ENCODE data around the gene KRTAP10-3.

Gene KRTAP10-3

GRCh38 chr21:44514746-44515358 lies 43.7 kb downstream of the KRTAP10-3 start:
- no peak for DNase-seq

DNA sequence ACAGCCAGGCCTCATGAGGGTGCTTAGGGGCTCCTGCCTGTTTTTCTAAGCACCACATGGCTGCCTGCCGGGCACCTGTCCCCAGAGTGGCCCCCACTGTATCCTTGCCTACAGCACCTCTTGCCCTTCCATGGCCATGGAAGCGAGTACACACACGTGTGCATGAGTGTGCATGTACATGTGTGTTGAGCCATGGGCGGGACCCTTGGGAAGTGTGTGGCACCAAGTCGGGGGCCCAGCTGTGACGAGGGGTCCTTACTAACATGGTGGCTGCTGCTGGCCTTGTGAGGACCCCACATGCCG lies 44.4 kb downstream of the KRTAP10-3 start:
- no peak for DNase-seq

- no peak for DNase-seq
Measured at GRCh38 chr21:44513389-44514217, 45.0 kb downstream of the KRTAP10-3 start.

GRCh38 chr21:44512496-44513388 lies 45.9 kb downstream of the KRTAP10-3 start:
- no peak for DNase-seq

GRCh38 chr21:44511938-44512275 lies 46.7 kb downstream of the KRTAP10-3 start:
- no peak for DNase-seq

DNA sequence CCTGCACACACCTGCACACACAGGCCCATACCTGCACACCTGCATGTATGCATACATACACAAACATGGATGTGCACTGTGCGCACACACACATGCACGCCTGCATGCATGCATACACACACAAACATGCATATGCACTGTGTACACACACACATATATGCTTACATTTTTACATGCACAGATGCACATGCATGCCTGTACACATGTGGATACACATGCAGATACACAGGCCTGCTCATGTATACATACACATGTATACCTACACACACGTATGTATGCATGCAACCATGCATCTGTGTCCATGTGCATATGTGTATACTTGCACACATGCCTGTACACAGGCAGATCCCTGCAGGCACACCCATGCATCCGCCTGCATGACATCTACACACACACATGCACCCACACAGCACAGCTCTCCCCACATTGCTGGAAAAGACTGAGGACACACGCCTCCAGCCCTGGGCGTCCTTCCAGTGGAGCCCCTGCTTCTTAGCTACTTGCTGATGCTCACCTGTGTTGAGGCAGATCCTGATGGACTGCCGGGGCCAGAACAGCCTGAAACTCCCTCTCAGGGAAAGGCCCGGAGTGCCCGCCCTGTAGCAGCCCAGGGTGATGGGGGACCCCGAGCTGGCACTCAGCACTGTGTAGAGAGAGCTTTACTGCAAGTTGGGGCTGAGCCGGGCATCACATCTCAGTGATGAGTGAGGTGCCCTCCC lies 47.2 kb downstream of the KRTAP10-3 start:
- DNase-seq, result no peak

DNA sequence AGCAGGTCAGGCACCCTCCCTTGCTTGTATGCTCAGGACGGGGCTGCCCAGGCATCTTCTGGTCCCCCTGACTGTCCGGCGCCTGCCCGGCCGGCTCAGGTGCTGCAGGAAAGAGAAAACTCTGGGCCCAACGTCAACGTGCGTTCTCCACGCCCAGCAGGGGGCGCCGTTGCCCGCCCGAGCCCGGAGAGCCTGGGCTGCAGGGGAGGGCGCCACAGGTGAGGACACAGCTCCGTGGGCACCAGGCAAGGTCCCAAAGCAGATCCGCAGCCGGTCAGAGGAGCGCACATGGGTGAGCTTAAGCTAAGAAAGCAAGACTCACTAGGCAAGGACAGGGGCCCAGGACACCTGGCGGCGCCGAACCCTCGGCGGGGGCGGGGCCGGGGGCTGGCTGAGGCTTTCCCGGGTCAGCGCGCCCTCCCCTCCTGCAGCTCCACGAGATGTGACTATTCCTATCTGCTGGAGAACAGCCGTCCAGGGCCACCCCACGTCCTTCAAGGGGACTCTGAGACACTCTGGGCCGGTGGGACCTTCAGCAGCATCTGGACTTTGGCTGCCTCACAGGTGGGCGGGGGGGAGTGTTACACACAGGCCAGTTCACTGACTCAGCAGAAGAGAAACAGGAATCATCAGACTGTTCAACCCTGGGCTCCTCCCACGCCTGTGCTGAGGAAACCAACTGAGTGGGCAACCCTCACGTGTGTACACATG lies 47.9 kb downstream of the KRTAP10-3 start:
- DNase-seq, result peak; percentile 51

DNA sequence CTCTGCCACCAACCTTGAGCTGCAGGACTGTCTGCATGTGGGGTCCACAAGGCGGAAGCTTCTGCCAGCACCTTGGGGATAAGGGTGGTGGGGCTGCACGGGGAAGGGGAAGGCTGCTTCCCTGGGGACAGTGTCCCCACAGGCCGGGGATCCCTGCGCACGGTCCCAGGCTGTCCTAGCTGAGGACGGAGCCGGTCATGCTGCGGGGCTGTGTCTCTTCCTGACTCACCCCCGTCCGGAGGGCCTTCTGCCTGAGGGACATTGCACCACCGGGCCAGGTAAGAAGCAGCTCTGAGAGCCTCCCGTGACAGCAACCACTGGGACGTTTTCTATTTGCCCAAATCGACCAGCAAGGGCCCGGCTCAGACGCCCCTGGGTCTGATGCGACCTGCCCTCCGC lies 48.5 kb downstream of the KRTAP10-3 start:
- no peak for DNase-seq

DNA sequence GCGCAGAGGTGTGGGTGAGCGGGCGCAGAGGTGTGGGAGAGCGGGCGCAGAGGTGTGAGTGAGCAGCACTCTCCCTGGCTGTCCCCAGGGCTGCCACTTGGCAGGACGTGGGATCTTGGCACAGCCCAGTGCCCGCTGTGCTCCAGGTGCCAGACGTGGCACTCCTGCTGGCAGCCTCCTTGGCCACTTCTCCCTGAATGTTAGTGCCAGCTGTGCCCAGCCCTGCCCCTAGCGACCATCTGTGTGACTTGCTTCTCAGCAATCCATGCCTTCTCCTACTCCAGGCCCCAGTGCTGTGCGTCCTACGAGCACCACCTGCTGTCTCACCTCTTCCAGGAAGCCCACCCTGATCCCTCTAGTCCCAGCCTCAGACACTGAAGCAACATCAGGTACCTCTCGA lies 49.1 kb downstream of the KRTAP10-3 start:
- no peak for DNase-seq

GRCh38 chr21:44508711-44509445 lies 49.7 kb downstream of the KRTAP10-3 start:
- DNase-seq, result no peak

GRCh38 chr21:44508426-44508710 lies 50.2 kb downstream of the KRTAP10-3 start:
- DNase-seq, result no peak

Data from right hindlimb (tissue), 1 donor.